IMR-90 (cell line): ENCODE measurements around the gene BMX. TPM values are rescaled to one million over a fixed set of nuclear protein-coding genes. Genes with fewer than 3 reads are reported as not detected.

Source experiments
- ATAC-seq: fragments of 200-7000 bp; cut with Tn5 transposase; 2 replicates; pipeline ENCODE4 v1.9.1; 2020; ENCODE audit warnings: low read depth, mild to moderate bottlenecking, moderate library complexity
- BruUV-seq: library from RNA; stranded (reverse); fragments of 400-500 nt; replicated peaks from 2 replicates; lab custom pipeline; 2021; lab: Mats Ljungman, UMichigan
- CTCF ChIA-PET: fragments of 300-600 bp; formaldehyde crosslinking; extraction: SDS; loops from one replicate; lab custom pipeline; 2021; ENCODE audit warnings: antibody characterized with exemption; lab: Yijun Ruan, JAX
- POLR2A ChIA-PET: fragments of 300-600 bp; sonication (Branson Sonifier 250); formaldehyde crosslinking; loops from one replicate; lab custom pipeline; 2022; ENCODE audit warnings: antibody characterized with exemption; ENCODE audit not compliant: unreplicated experiment; lab: Charles Lee
- DNase-seq: peaks from one replicate; pipeline ENCODE4 v3.0.0; 2013
- H2AFZ ChIP-seq: replicated peaks from 2 replicates; pipeline ENCODE3; 2013; ENCODE audit warnings: low read length, mild to moderate bottlenecking; ENCODE audit not compliant: poor library complexity
- H2AK5ac ChIP-seq: 2 replicates; pipeline ENCODE4 v1.6.1; 2013; ENCODE audit warnings: low read depth, low read length, inconsistent platforms
- H2AK9ac ChIP-seq: replicated peaks from 2 replicates; pipeline ENCODE3; 2013; ENCODE audit warnings: mild to moderate bottlenecking, low read depth, low read length, moderate library complexity; ENCODE audit not compliant: poor library complexity
- H2BK120ac ChIP-seq: 2 replicates; pipeline ENCODE4 v1.6.1; 2013; ENCODE audit warnings: low read depth, low read length, inconsistent platforms
- H2BK15ac ChIP-seq: 3 replicates; pipeline ENCODE4 v1.6.1; 2013; ENCODE audit warnings: low read depth, low read length, inconsistent platforms
- H2BK20ac ChIP-seq: 2 replicates; pipeline ENCODE4 v1.6.1; 2013; ENCODE audit warnings: low read depth, mild to moderate bottlenecking, inconsistent platforms, low read length, moderate library complexity
- H2BK5ac ChIP-seq: 2 replicates; pipeline ENCODE4 v1.6.1; 2013; ENCODE audit warnings: mild to moderate bottlenecking, low read depth, low read length, inconsistent platforms; ENCODE audit not compliant: poor library complexity, severe bottlenecking
- H3K14ac ChIP-seq: replicated peaks from 2 replicates; pipeline ENCODE4 v1.6.1; 2013; ENCODE audit warnings: low read depth, low read length, inconsistent platforms
- H3K18ac ChIP-seq: 2 replicates; pipeline ENCODE4 v1.6.1; 2013; ENCODE audit warnings: low read depth, low read length, control low read depth
- H3K23ac ChIP-seq: 2 replicates; pipeline ENCODE4 v1.6.1; 2013; ENCODE audit warnings: low read depth, low read length, inconsistent platforms
- H3K27ac ChIP-seq: 2 replicates; pipeline ENCODE4 v1.5.1; 2013; ENCODE audit warnings: mild to moderate bottlenecking, control low read depth, low read length; ENCODE audit not compliant: insufficient read depth
- H3K27me3 ChIP-seq: 2 replicates; pipeline ENCODE4 v1.6.1; 2013; ENCODE audit warnings: low read length; ENCODE audit not compliant: control insufficient read depth, insufficient read depth
- H3K36me3 ChIP-seq: 2 replicates; pipeline ENCODE4 v1.6.1; 2013; ENCODE audit warnings: low read length, mixed read lengths; ENCODE audit not compliant: control insufficient read depth, insufficient read depth
- H3K4ac ChIP-seq: 2 replicates; pipeline ENCODE4 v1.6.1; 2013; ENCODE audit warnings: low read depth, low read length, inconsistent platforms
- H3K4me1 ChIP-seq: 2 replicates; pipeline ENCODE4 v1.6.1; 2013; ENCODE audit warnings: low read length, mixed read lengths; ENCODE audit not compliant: control insufficient read depth, insufficient read depth
- H3K4me2 ChIP-seq: 2 replicates; pipeline ENCODE4 v1.6.1; 2013; ENCODE audit warnings: low read depth, mild to moderate bottlenecking, control low read depth, low read length, moderate library complexity
- H3K4me3 ChIP-seq: 2 replicates; pipeline ENCODE4 v1.5.1; 2013; ENCODE audit warnings: low read depth, mild to moderate bottlenecking, control low read depth, low read length, moderate library complexity; ENCODE audit not compliant: insufficient read depth
- H3K56ac ChIP-seq: 2 replicates; pipeline ENCODE4 v1.6.1; 2013; ENCODE audit warnings: low read length, inconsistent platforms; ENCODE audit not compliant: insufficient read depth; ENCODE audit errors: extremely low read depth
- H3K79me1 ChIP-seq, 2 experiments: 2 replicates each; pipeline ENCODE4 v1.6.1; 2013; ENCODE audit warnings: low read length in 2 of 2, inconsistent platforms in 1 of 2, low read depth in 1 of 2
- H3K9ac ChIP-seq: 2 replicates; pipeline ENCODE4 v1.6.1; 2013; ENCODE audit warnings: low read depth, low read length, control low read depth
- H3K9me1 ChIP-seq: 2 replicates; pipeline ENCODE4 v1.6.1; 2013; ENCODE audit warnings: low read length, inconsistent platforms; ENCODE audit not compliant: insufficient read depth
- H3K9me3 ChIP-seq: 2 replicates; pipeline ENCODE4 v1.6.1; 2013; ENCODE audit warnings: low read length; ENCODE audit not compliant: control insufficient read depth, insufficient read depth
- H4K20me1 ChIP-seq: 2 replicates; pipeline ENCODE4 v1.6.1; 2013; ENCODE audit warnings: low read length, inconsistent platforms; ENCODE audit not compliant: insufficient read depth
- H4K5ac ChIP-seq: 2 replicates; pipeline ENCODE4 v1.6.1; 2013; ENCODE audit warnings: mild to moderate bottlenecking, low read depth, low read length, control low read depth
- H4K8ac ChIP-seq, 2 experiments: 2 replicates each; pipeline ENCODE4 v1.6.1; 2013; ENCODE audit warnings: low read depth in 2 of 2, low read length in 2 of 2, control low read depth in 1 of 2, inconsistent platforms in 1 of 2
- H4K91ac ChIP-seq: 2 replicates; pipeline ENCODE4 v1.6.1; 2013; ENCODE audit warnings: low read depth, low read length, inconsistent platforms; ENCODE audit not compliant: insufficient read depth
- BHLHE40 ChIP-seq: fragments of 150-350 bp; IDR thresholded peaks from 2 replicates; pipeline ENCODE4 v1.6.1; 2016; ENCODE audit warnings: mild to moderate bottlenecking, low read depth, low read length
- CEBPB ChIP-seq: IDR thresholded peaks from 2 replicates; pipeline ENCODE4 v1.6.1; 2012; ENCODE audit warnings: low read depth, low read length, improper control_type of control experiment
- CHD1 ChIP-seq: IDR thresholded peaks from 2 replicates; pipeline ENCODE4 v1.6.1; 2012; ENCODE audit warnings: low read depth, low read length, improper control_type of control experiment
- CTCF ChIP-seq: conservative IDR thresholded peaks from 2 replicates; pipeline ENCODE4 v1.5.1; 2012; ENCODE audit warnings: mild to moderate bottlenecking, low read depth, low read length, improper control_type of control experiment
- ELK1 ChIP-seq: fragments of 150-350 bp; IDR thresholded peaks from 2 replicates; pipeline ENCODE4 v1.6.1; 2016; ENCODE audit warnings: low read depth, mild to moderate bottlenecking, low read length, moderate library complexity, borderline replicate concordance
- FOS ChIP-seq: fragments of 150-350 bp; IDR thresholded peaks from 2 replicates; pipeline ENCODE4 v1.6.1; 2016; ENCODE audit warnings: low read depth, low read length
- MAFK ChIP-seq: IDR thresholded peaks from 2 replicates; pipeline ENCODE4 v1.6.1; 2012; ENCODE audit warnings: low read depth, low read length, improper control_type of control experiment
- MAZ ChIP-seq: IDR thresholded peaks from 2 replicates; pipeline ENCODE4 v1.6.1; 2012; ENCODE audit warnings: low read depth, mild to moderate bottlenecking, low read length, improper control_type of control experiment, moderate library complexity, borderline replicate concordance
- MXI1 ChIP-seq: IDR thresholded peaks from 2 replicates; pipeline ENCODE4 v1.6.1; 2012; ENCODE audit warnings: low read depth, mild to moderate bottlenecking, low read length, moderate library complexity, borderline replicate concordance
- NFE2L2 ChIP-seq: fragments of 150-350 bp; IDR thresholded peaks from 2 replicates; pipeline ENCODE4 v1.6.1; 2016; ENCODE audit warnings: low read depth, mild to moderate bottlenecking, low read length
- POLR2A ChIP-seq: IDR thresholded peaks from 2 replicates; pipeline ENCODE4 v1.6.1; 2012; ENCODE audit warnings: mild to moderate bottlenecking, low read depth, low read length
- RAD21 ChIP-seq: IDR thresholded peaks from 2 replicates; pipeline ENCODE4 v1.6.1; 2012; ENCODE audit warnings: low read length, improper control_type of control experiment
- RCOR1 ChIP-seq: IDR thresholded peaks from 2 replicates; pipeline ENCODE4 v1.6.1; 2012; ENCODE audit warnings: mild to moderate bottlenecking, low read length, improper control_type of control experiment; ENCODE audit not compliant: insufficient replicate concordance
- RFX5 ChIP-seq: IDR thresholded peaks from 2 replicates; pipeline ENCODE4 v1.8.0; 2012; ENCODE audit warnings: low read depth, mild to moderate bottlenecking, low read length, moderate library complexity
- SMC3 ChIP-seq: fragments of 150-350 bp; IDR thresholded peaks from 2 replicates; pipeline ENCODE4 v1.6.1; 2016; ENCODE audit warnings: low read depth, mild to moderate bottlenecking, antibody characterized with exemption, low read length, moderate library complexity
- USF2 ChIP-seq: fragments of 150-350 bp; IDR thresholded peaks from 2 replicates; pipeline ENCODE4 v1.6.1; 2017; ENCODE audit warnings: mild to moderate bottlenecking, antibody characterized with exemption, low read length, low read depth
- WGBS, 2 experiments: methylation state at CpG; one replicate each; pipeline versions ENCODE4 v1.1.5 to v1.1.7; 2013; ENCODE audit warnings: missing lambda C conversion rate in 2 of 2; ENCODE audit not compliant: insufficient read length in 1 of 2; ENCODE audit errors: extremely low coverage in 2 of 2; 5-methylcytosine and 5-hydroxymethylcytosine counted together
- dilution Hi-C: fragments of 300-500 bp; cut with HindIII; formaldehyde crosslinking; loops from one replicate; pipeline ENCODE4 v1.14.3; 2018; ENCODE audit warnings: low sequenced_read_pairs; ENCODE audit not compliant: unreplicated experiment
- in situ Hi-C: fragments of 300-500 bp; cut with MboI; formaldehyde crosslinking; loops from 3 replicates; pipeline ENCODE4 v1.14.3; 2019; ENCODE audit warnings: low sequenced_read_pairs, inconsistent platforms, mixed read lengths
- intact Hi-C: fragments of 100-400 bp; cut with micrococcal nuclease; formaldehyde crosslinking; loops from 2 replicates; pipeline ENCODE4 v1.10.0; 2022
- polyA plus RNA-seq, 3 experiments: library from polyadenylated mRNA; depleted of rRNA; stranded (reverse); fragments of >200 nt; gene quantifications; 2 replicates each; pipeline ENCODE4 v1.2.3, GENCODE V29; 2012; ENCODE audit warnings: low replicate concordance in 1 of 3
- total RNA-seq: library from RNA; depleted of rRNA; stranded (reverse); fragments of >200 nt; gene quantifications from 2 replicates; pipeline ENCODE4 v1.2.3, GENCODE V29; 2012

BMX gene
- total and polyA plus RNA-seq, 2 of the 4 experiments (the other 2 are of a cell fraction), result not detected

- no peak overlapping the region for H4K8ac ChIP-seq
- no peak overlapping the region for H3K4me2 ChIP-seq
- H3K56ac ChIP-seq, result no peak overlapping the region
- no peak overlapping the region for H2BK15ac ChIP-seq
- H3K4ac ChIP-seq, result no peak overlapping the region
- no CpG with 5 or more reads among the region's 1 CpG for WGBS, 2 experiments
- no peak overlapping the region for H2BK5ac ChIP-seq
- H3K27me3 ChIP-seq, result peaks cover 21% of the 10 kb centered on the region
- intact Hi-C loops (no loop called here), dilution Hi-C loops (no loop called here), in situ Hi-C loops (loop anchor here (10.0 kb wide), 1 partner anchor 222 kb away; no protein-coding TSS in a partner anchor)
- BruUV-seq, result no TSS peak
- no peak overlapping the region for H3K4me3 ChIP-seq
- no peaks in the 10 kb centered on the region for H4K20me1 ChIP-seq
- H3K9me3 ChIP-seq, result no peaks in the 10 kb centered on the region
- no peaks in the 10 kb centered on the region for H3K79me1 ChIP-seq
- H2AK5ac ChIP-seq, result no peak overlapping the region
- no peak overlapping the region for H4K5ac ChIP-seq
- DNase-seq, result no peak
- no peak overlapping the region for H4K91ac ChIP-seq
- H3K36me3 ChIP-seq, result no peaks in the 10 kb centered on the region
- TF ChIP-seq USF2 (no peak), POLR2A (no peak), SMC3 (no peak), ELK1 (no peak), RFX5 (no peak), CEBPB (no peak), MAFK (no peak), RAD21 (no peak), CTCF (no peak), MXI1 (no peak), NFE2L2 (no peak), FOS (no peak), MAZ (no peak), BHLHE40 (no peak), CHD1 (no peak), RCOR1 (no peak)
- no peak overlapping the region for H3K18ac ChIP-seq
- no peak for ATAC-seq
- H3K4me1 ChIP-seq, result no peaks in the 10 kb centered on the region
- POLR2A ChIA-PET, result no interaction called here
- no peak overlapping the region for H2AFZ ChIP-seq
- no peak overlapping the region for H3K23ac ChIP-seq
- no peak overlapping the region for H2BK20ac ChIP-seq
- CTCF ChIA-PET, result no interaction called here
- H2AK9ac ChIP-seq, result no peak overlapping the region
- H2BK120ac ChIP-seq, result no peak overlapping the region
- H3K14ac ChIP-seq, result no peak overlapping the region
- H3K27ac ChIP-seq, result no peak overlapping the region
- H3K9ac ChIP-seq, result no peak overlapping the region
- H3K9me1 ChIP-seq, result no peaks in the 10 kb centered on the region
Observed at GRCh38 chrX:15567267-15567666, 66.7 kb downstream of the BMX start.
